Measurements from ENCODE around the gene CAPN1. TPM values are rescaled to one million over a fixed set of nuclear protein-coding genes. Genes with fewer than 3 reads are reported as not detected.

The CAPN1 gene
- total and polyA plus RNA-seq, 2 of the 13 experiments (the other 11 are each of a cell fraction or from before 2014, with no cell fraction given) = 57.3 to 82.6 TPM

DNA sequence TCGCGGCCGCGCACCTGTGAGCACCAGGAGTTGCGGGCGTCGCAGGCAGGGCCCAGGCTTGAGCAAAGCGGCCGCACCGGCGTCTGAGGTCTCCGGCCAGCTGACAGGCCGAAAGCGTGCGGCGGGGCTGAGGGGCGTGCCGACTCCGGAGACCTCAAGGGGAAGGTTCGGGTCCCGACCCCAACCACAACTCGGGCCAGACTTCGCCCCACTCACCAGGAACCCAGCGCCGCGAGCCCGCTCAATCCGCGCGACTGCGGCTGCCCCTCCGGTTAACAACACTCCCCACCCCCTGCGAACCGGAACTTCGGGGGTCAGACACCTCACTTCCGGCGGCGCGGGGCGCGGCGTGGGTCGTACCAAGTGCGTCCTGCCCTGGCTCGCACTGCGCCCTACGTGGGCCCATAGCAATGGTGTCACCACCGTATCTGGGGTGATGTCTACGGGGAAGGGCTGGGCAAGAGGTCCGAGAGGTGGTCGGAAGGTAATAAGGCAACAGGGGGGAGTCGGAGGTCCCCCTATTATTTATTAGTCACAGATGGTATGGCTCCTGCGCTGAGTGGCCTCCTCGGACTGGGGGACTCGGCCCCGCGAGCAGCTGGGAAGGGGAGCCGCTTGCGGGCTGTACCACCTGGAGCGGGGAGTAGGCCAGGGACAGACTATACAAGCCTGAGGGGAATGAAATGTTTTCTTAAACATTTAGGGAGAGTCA lies 47.3 kb upstream of the CAPN1 start, which contains the start of gene SYVN1 (continued):
- TF ChIP-seq, protein P1, sequence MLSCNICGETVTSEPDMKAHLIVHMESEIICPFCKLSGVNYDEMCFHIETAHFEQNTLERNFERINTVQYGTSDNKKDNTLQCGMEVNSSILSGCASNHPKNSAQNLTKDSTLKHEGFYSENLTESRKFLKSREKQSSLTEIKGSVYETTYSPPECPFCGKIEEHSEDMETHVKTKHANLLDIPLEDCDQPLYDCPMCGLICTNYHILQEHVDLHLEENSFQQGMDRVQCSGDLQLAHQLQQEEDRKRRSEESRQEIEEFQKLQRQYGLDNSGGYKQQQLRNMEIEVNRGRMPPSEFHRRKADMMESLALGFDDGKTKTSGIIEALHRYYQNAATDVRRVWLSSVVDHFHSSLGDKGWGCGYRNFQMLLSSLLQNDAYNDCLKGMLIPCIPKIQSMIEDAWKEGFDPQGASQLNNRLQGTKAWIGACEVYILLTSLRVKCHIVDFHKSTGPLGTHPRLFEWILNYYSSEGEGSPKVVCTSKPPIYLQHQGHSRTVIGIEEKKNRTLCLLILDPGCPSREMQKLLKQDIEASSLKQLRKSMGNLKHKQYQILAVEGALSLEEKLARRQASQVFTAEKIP (CRISPR knock-in tag; IDR thresholded peaks at IDR 0.05; ENCODE audit: borderline replicate concordance) = no peak
- TF ChIP-seq ZNF557 (CRISPR knock-in tag; IDR thresholded peaks at IDR 0.05) (no peak), NR2C2 (CRISPR knock-in tag; IDR thresholded peaks at IDR 0.05; ENCODE audit: borderline replicate concordance) (peak; percentile 97), SMAD9 (CRISPR knock-in tag; IDR thresholded peaks at IDR 0.05) (peak; percentile 88; the same call in 1 of the 2 replicates), MXD4 (CRISPR knock-in tag; IDR thresholded peaks at IDR 0.05) (peak; percentile 75; the same call in 1 of the 2 replicates), FOXC1 (CRISPR knock-in tag; IDR thresholded peaks at IDR 0.05; ENCODE audit: borderline replicate concordance) (no peak), YEATS2 (CRISPR knock-in tag; IDR thresholded peaks at IDR 0.05; ENCODE audit: borderline replicate concordance) (peak; percentile 89; the same call in 1 of the 2 replicates), ZNF660 (CRISPR knock-in tag; IDR thresholded peaks at IDR 0.05; ENCODE audit: borderline replicate concordance, low read depth) (no peak), RBM39 (IDR thresholded peaks at IDR 0.05; ENCODE audit: low read depth, low read length, poor library complexity, severe bottlenecking) (peak; percentile 70), ZNF775 (CRISPR knock-in tag; IDR thresholded peaks at IDR 0.05; ENCODE audit: borderline replicate concordance) (no peak), NFE2 (CRISPR knock-in tag; IDR thresholded peaks at IDR 0.05) (no peak)
- TF ChIP-seq, protein P2, sequence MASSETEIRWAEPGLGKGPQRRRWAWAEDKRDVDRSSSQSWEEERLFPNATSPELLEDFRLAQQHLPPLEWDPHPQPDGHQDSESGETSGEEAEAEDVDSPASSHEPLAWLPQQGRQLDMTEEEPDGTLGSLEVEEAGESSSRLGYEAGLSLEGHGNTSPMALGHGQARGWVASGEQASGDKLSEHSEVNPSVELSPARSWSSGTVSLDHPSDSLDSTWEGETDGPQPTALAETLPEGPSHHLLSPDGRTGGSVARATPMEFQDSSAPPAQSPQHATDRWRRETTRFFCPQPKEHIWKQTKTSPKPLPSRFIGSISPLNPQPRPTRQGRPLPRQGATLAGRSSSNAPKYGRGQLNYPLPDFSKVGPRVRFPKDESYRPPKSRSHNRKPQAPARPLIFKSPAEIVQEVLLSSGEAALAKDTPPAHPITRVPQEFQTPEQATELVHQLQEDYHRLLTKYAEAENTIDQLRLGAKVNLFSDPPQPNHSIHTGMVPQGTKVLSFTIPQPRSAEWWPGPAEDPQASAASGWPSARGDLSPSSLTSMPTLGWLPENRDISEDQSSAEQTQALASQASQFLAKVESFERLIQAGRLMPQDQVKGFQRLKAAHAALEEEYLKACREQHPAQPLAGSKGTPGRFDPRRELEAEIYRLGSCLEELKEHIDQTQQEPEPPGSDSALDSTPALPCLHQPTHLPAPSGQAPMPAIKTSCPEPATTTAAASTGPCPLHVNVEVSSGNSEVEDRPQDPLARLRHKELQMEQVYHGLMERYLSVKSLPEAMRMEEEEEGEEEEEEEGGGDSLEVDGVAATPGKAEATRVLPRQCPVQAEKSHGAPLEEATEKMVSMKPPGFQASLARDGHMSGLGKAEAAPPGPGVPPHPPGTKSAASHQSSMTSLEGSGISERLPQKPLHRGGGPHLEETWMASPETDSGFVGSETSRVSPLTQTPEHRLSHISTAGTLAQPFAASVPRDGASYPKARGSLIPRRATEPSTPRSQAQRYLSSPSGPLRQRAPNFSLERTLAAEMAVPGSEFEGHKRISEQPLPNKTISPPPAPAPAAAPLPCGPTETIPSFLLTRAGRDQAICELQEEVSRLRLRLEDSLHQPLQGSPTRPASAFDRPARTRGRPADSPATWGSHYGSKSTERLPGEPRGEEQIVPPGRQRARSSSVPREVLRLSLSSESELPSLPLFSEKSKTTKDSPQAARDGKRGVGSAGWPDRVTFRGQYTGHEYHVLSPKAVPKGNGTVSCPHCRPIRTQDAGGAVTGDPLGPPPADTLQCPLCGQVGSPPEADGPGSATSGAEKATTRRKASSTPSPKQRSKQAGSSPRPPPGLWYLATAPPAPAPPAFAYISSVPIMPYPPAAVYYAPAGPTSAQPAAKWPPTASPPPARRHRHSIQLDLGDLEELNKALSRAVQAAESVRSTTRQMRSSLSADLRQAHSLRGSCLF (CRISPR knock-in tag; IDR thresholded peaks at IDR 0.05; ENCODE audit: borderline replicate concordance) = no peak
- TF ChIP-seq, protein P3, sequence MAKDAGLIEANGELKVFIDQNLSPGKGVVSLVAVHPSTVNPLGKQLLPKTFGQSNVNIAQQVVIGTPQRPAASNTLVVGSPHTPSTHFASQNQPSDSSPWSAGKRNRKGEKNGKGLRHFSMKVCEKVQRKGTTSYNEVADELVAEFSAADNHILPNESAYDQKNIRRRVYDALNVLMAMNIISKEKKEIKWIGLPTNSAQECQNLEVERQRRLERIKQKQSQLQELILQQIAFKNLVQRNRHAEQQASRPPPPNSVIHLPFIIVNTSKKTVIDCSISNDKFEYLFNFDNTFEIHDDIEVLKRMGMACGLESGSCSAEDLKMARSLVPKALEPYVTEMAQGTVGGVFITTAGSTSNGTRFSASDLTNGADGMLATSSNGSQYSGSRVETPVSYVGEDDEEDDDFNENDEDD (CRISPR knock-in tag; IDR thresholded peaks at IDR 0.05; ENCODE audit: borderline replicate concordance) = peak; percentile 46; the same call in 1 of the 2 replicates
- TF ChIP-seq, protein P4, sequence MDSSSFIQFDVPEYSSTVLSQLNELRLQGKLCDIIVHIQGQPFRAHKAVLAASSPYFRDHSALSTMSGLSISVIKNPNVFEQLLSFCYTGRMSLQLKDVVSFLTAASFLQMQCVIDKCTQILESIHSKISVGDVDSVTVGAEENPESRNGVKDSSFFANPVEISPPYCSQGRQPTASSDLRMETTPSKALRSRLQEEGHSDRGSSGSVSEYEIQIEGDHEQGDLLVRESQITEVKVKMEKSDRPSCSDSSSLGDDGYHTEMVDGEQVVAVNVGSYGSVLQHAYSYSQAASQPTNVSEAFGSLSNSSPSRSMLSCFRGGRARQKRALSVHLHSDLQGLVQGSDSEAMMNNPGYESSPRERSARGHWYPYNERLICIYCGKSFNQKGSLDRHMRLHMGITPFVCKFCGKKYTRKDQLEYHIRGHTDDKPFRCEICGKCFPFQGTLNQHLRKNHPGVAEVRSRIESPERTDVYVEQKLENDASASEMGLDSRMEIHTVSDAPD (CRISPR knock-in tag; IDR thresholded peaks at IDR 0.05) = no peak
- TF ChIP-seq, protein P5, sequence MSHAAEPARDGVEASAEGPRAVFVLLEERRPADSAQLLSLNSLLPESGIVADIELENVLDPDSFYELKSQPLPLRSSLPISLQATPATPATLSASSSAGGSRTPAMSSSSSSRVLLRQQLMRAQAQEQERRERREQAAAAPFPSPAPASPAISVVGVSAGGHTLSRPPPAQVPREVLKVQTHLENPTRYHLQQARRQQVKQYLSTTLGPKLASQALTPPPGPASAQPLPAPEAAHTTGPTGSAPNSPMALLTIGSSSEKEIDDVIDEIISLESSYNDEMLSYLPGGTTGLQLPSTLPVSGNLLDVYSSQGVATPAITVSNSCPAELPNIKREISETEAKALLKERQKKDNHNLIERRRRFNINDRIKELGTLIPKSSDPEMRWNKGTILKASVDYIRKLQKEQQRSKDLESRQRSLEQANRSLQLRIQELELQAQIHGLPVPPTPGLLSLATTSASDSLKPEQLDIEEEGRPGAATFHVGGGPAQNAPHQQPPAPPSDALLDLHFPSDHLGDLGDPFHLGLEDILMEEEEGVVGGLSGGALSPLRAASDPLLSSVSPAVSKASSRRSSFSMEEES (CRISPR knock-in tag; IDR thresholded peaks at IDR 0.05) = peak; percentile 37; the same call in 1 of the 2 replicates
- TF ChIP-seq, protein P6, sequence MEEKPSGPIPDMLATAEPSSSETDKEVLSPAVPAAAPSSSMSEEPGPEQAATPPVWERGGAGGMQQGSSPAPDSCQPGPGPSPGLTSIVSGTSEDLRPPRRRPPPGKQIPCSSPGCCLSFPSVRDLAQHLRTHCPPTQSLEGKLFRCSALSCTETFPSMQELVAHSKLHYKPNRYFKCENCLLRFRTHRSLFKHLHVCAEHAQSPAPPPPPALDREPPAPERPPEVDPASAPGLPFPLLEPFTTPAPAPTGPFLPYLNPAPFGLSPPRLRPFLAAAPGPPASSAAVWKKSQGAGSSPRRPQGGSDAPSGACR (CRISPR knock-in tag; IDR thresholded peaks at IDR 0.05) = peak; percentile 71; the same call in 1 of the 2 replicates
